ENCODE data around the gene GPR55. TPM values are rescaled to one million over a fixed set of nuclear protein-coding genes. Genes with fewer than 3 reads are reported as not detected.

Gene GPR55, protein sequence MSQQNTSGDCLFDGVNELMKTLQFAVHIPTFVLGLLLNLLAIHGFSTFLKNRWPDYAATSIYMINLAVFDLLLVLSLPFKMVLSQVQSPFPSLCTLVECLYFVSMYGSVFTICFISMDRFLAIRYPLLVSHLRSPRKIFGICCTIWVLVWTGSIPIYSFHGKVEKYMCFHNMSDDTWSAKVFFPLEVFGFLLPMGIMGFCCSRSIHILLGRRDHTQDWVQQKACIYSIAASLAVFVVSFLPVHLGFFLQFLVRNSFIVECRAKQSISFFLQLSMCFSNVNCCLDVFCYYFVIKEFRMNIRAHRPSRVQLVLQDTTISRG
- 20.6 and 24.6 TPM in 2 replicates for total RNA-seq (2013; cell fraction: nucleolus; rRNA removed)
- 11.2 and 12.3 TPM in 2 replicates for total RNA-seq (2014; rRNA removed)
- 18.1 and 19.2 TPM in 2 replicates for total RNA-seq (2014; rRNA removed; fragmentation: Illumina TruSeq; extraction: Trizol)
- 26.8 and 30.1 TPM in 2 replicates for total RNA-seq (2021)
- polyA plus RNA-seq (2011; ENCODE audit: low read depth): 12.4 TPM
- polyA plus RNA-seq (2011; rRNA removed): 16.5 and 26.9 TPM in 2 replicates
- polyA plus RNA-seq (2011; cell fraction: cytosol; rRNA removed): 26.5 and 38.7 TPM in 2 replicates
- 39.0 and 48.7 TPM in 2 replicates for polyA plus RNA-seq (2011; cell fraction: nucleus; rRNA removed)
- polyA plus RNA-seq (2012): 17.2 and 17.7 TPM in 2 replicates
- polyA plus RNA-seq (2014; fragmentation: Illumina TruSeq; extraction: Trizol): 20.4 and 24.4 TPM in 2 replicates
- 1 to 10 TPM; 2.1 to 5.5 TPM for polyA plus RNA-seq (2014; fragmentation: Nextera tagmentation; extraction: Ambion mirVana)
- polyA plus RNA-seq (2014; rRNA removed): 23.4 and 23.5 TPM in 2 replicates
- polyA plus RNA-seq (2016; fragmentation: Nextera tagmentation; extraction: Ambion mirVana): 10 to 100 TPM; 12.6 to 13.2 TPM
- polyA minus RNA-seq (2011; rRNA and poly(A)+ RNA removed): 60.8 and 66.5 TPM in 2 replicates
- polyA minus RNA-seq (2011; cell fraction: cytosol; rRNA and poly(A)+ RNA removed): 6.0 and 6.2 TPM in 2 replicates
- polyA minus RNA-seq (2011; cell fraction: nucleus; rRNA and poly(A)+ RNA removed): 10.9 and 19.2 TPM in 2 replicates
- percentile 77 among the genes with signal in this experiment for Bru-seq, nascent RNA
- BruChase-seq, experiment 1, labeled RNA remaining after a 6-hour chase: percentile 57 among the genes with signal in this experiment
- percentile 60 among the genes with signal in this experiment for BruChase-seq, experiment 2, labeled RNA remaining after a 2-hour chase
- long read RNA-seq, experiment 1: 0 reads
- long read RNA-seq, experiment 2, partial matches to known transcripts: 0 of 22 reads
- long read RNA-seq, experiment 2, other reads (novel, unspliced or antisense): 21 of 22 reads

DNA sequence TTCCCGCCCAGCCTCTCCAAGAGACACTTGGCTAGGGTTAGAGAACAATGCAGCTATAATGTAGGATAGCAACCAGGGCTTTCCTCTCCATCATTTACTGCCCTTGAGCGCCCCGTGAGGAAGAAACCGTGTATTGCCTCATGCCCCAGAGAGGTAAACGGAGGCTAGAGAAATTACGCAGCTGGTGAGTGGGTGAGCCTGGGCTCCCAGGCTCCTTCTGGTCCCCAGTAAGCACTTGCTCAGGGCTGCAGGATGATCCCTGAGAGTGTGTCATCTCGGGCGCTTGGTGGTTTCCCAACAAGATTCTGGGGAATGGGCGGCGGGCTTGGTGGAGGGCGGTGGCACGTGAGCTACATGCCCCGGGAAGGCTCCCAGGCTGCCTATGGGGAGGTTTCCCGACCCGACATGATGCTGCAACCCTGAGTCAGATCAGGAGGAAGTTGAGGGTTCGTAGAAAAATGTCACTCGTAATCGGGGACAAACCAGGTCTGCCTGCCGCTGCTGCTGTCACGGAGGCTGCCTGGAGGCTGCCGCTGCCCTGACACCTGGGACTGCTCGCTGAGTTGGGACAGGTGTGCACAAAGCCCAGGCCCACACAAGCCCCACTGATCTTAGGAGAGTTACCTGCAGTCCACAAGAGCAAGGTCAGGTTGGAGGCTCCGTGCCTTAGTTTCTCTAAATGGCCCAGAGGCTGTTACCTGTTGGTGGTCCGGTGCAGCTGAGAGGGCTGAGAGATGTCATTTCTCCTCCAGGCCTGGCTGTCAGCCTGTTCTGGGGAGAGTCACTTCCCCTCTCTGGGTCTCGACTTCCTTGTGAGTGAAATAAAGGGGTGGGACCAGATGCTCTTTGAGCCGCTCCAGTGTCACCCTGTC is at the start of gene GPR55:
Gene GPR55 (minus strand): TSS at position 773 of the 872 bp plus-strand sequence. CDS start 14,280 bp downstream, outside the sequence.
- no peaks in the 10 kb centered on the region for H3K9me3 ChIP-seq (replicated peaks; ENCODE audit: control insufficient read depth, insufficient read depth, low read length)
- POLR2A ChIA-PET: interaction anchor here (0.5 to 9.7 kb wide), 13 partner anchors 9 to 70 kb away, joined by 3 to 117 read pairs (median 5); partner anchors contain the start of gene ITM2C
- RAD21 ChIA-PET (ENCODE audit: unreplicated experiment): interaction anchor here (0.9 to 11.2 kb wide), 21 partner anchors 12 to 128 kb away, joined by 3 to 261 read pairs (median 7); partner anchors contain the start of gene ITM2C
- in situ Hi-C loops (cut with MboI): loop anchor here (10.0 kb wide), 1 partner anchor 60 kb away; no protein-coding TSS in a partner anchor
- FAIRE-seq (no peak), ATAC-seq (peak; percentile 51), DNase-seq (ENCODE audit: low read depth, low spot score) (peak; percentile 56)
- WGBS (ENCODE audit: insufficient coverage, insufficient replicate concordance, low lambda C conversion rate, missing lambda C conversion rate): under 1% methylated on average over 26 of the region's 26 CpGs
- intact Hi-C loops (cut with micrococcal nuclease; ENCODE audit: unreplicated experiment): loop anchor here (1.0 to 2.0 kb wide), 5 partner anchors 22 to 132 kb away; partner anchors contain the start of gene PSMD1
- peak within 1 kb of the TSS; percentile 78 for H3K4me3 ChIP-seq
- H3K4me2 ChIP-seq (ENCODE audit: control insufficient read depth, insufficient read depth): peak within 1 kb of the TSS; percentile 93
- no peaks in the 10 kb centered on the region for H4K20me1 ChIP-seq (ENCODE audit: control insufficient read depth, insufficient read depth)
- SMC1A ChIA-PET (ENCODE audit: uncharacterized antibody, unreplicated experiment): interaction anchor here (0.9 to 16.5 kb wide), 15 partner anchors 13 to 100 kb away, joined by 3 to 248 read pairs (median 12); partner anchors contain the start of gene ITM2C
- H3K79me2 ChIP-seq (ENCODE audit: control insufficient read depth, insufficient read depth, low read length): peaks cover 57% of the 10 kb centered on the region
- H2AFZ ChIP-seq (ENCODE audit: control insufficient read depth, low read depth, low read length): peak within 1 kb of the TSS; percentile 42
- H3K27me3 ChIP-seq (replicated peaks in 1 of 2; ENCODE audit: control insufficient read depth in 2 of 2, insufficient read depth in 2 of 2, low read length in 1 of 2): no peaks in the 10 kb centered on the region
- H3K36me3 ChIP-seq (ENCODE audit: control insufficient read depth in 2 of 2, insufficient read depth in 2 of 2, low read length in 1 of 2): no peaks in the 10 kb centered on the region
- peaks cover 42% of the 10 kb centered on the region for H3K4me1 ChIP-seq (ENCODE audit: control insufficient read depth, insufficient read depth, low read length)
- CTCF ChIA-PET: interaction anchor here (0.7 to 16.2 kb wide), 36 partner anchors 11 to 475 kb away, joined by 3 to 315 read pairs (median 4); partner anchors contain the start of gene ITM2C
- peak within 1 kb of the TSS; percentile 98 for H3K27ac ChIP-seq (ENCODE audit: control insufficient read depth, insufficient read depth)
- BruUV-seq (replicated peaks): no TSS peak
- H3K9ac ChIP-seq (ENCODE audit: control insufficient read depth, insufficient read depth, low read length): peak within 1 kb of the TSS; percentile 95
- peak; percentile 42 for TF ChIP-seq NR2F1 (conservative IDR thresholded peaks at IDR 0.05)
- no peak for TF ChIP-seq RELA (IDR thresholded peaks at IDR 0.05; ENCODE audit: borderline replicate concordance, partially characterized antibody)
- no peak for TF ChIP-seq CHD4 (IDR thresholded peaks at IDR 0.05)
- TF ChIP-seq, protein P1, sequence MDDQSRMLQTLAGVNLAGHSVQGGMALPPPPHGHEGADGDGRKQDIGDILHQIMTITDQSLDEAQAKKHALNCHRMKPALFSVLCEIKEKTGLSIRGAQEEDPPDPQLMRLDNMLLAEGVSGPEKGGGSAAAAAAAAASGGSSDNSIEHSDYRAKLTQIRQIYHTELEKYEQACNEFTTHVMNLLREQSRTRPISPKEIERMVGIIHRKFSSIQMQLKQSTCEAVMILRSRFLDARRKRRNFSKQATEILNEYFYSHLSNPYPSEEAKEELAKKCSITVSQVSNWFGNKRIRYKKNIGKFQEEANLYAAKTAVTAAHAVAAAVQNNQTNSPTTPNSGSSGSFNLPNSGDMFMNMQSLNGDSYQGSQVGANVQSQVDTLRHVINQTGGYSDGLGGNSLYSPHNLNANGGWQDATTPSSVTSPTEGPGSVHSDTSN (IDR thresholded peaks at IDR 0.05; ENCODE audit: insufficient replicate concordance, low read depth, low read length): peak; percentile 4
- no peak for TF ChIP-seq ZSCAN29 (IDR thresholded peaks at IDR 0.05)
- TF ChIP-seq GABPA (IDR thresholded peaks at IDR 0.05; ENCODE audit: low read depth): no peak
- TF ChIP-seq TAF1 (IDR thresholded peaks at IDR 0.05; ENCODE audit: borderline replicate concordance, low read depth, low read length): peak; percentile 38; the same call in 1 of the 2 replicates
- TF ChIP-seq FOXM1 (IDR thresholded peaks at IDR 0.05; ENCODE audit: low read depth, low read length): no peak
- peak; percentile 16 for TF ChIP-seq KLF5 (IDR thresholded peaks at IDR 0.05; ENCODE audit: partially characterized antibody)
- peak; percentile 12; the same call in 1 of the 2 replicates for TF ChIP-seq PAX5 (IDR thresholded peaks at IDR 0.05; ENCODE audit: borderline replicate concordance, low read depth, low read length)
- TF ChIP-seq NBN (IDR thresholded peaks at IDR 0.05): no peak; the same call in 1 of the 2 replicates
- TF ChIP-seq EED (IDR thresholded peaks at IDR 0.05; ENCODE audit: low read depth): peak; percentile 91
- peak; percentile 63 for TF ChIP-seq IKZF1 (conservative IDR thresholded peaks at IDR 0.05)
- TF ChIP-seq NR2C1 (IDR thresholded peaks at IDR 0.05): no peak
- no peak for TF ChIP-seq FOXK2 (IDR thresholded peaks at IDR 0.05)
- TF ChIP-seq ZNF24 (IDR thresholded peaks at IDR 0.05): no peak
- TF ChIP-seq ZZZ3 (IDR thresholded peaks at IDR 0.05; ENCODE audit: control insufficient read depth, insufficient read length, low read depth): no peak
